Astrocyte (in vitro differentiated cells and primary cell): ENCODE results near the gene RALB. TPM values are rescaled to one million over a fixed set of nuclear protein-coding genes. Genes with fewer than 3 reads are reported as not detected.
"Not testable (repeated sequence)": the region's sequence is repeated elsewhere in the genome, so short reads cannot be mapped to it uniquely, and the experiment has no call there.

Experiments used
- DNase-seq: peaks from one replicate; pipeline ENCODE4 v3.0.0-alpha.2; 2010; ENCODE audit warnings: low read depth
- FAIRE-seq: peaks from 2 replicates; lab custom pipeline; 2011; peaks lifted over from hg19 to GRCh38; lab: Jason Lieb, UNC
- H2AFZ ChIP-seq: 2 replicates; pipeline ENCODE4 v1.6.0; 2012; ENCODE audit warnings: low read depth, low read length, inconsistent platforms
- H3K27ac ChIP-seq: 2 replicates; pipeline ENCODE4 v1.5.1; 2011; ENCODE audit warnings: low read depth, low read length, inconsistent platforms
- H3K27me3 ChIP-seq: 2 replicates; pipeline ENCODE4 v1.6.0; 2011; ENCODE audit warnings: low read length, inconsistent platforms; ENCODE audit not compliant: insufficient read depth
- H3K36me3 ChIP-seq: 2 replicates; pipeline ENCODE4 v1.5.1; 2011; ENCODE audit warnings: low read length, inconsistent platforms; ENCODE audit not compliant: insufficient read depth
- H3K4me1 ChIP-seq: 2 replicates; pipeline ENCODE4 v1.5.1; 2011; ENCODE audit warnings: low read length, inconsistent platforms; ENCODE audit not compliant: insufficient read depth
- H3K4me2 ChIP-seq: 2 replicates; pipeline ENCODE4 v1.6.0; 2012; ENCODE audit warnings: low read length, inconsistent platforms
- H3K4me3 ChIP-seq: 2 replicates; pipeline ENCODE4 v1.5.1; 2011; ENCODE audit warnings: low read depth, mild to moderate bottlenecking, low read length, inconsistent platforms; ENCODE audit not compliant: insufficient read depth
- H3K79me2 ChIP-seq: 2 replicates; pipeline ENCODE4 v1.6.0; 2012; ENCODE audit warnings: mild to moderate bottlenecking, low read length, inconsistent platforms; ENCODE audit not compliant: insufficient read depth
- H3K9ac ChIP-seq: 2 replicates; pipeline ENCODE4 v1.6.0; 2012; ENCODE audit warnings: mild to moderate bottlenecking, low read length, inconsistent platforms
- H3K9me3 ChIP-seq: 2 replicates; pipeline ENCODE4 v1.5.1; 2012; ENCODE audit warnings: low read depth, mild to moderate bottlenecking, low read length, inconsistent platforms; ENCODE audit not compliant: insufficient read depth
- H4K20me1 ChIP-seq: 2 replicates; pipeline ENCODE4 v1.6.0; 2012; ENCODE audit warnings: low read length, inconsistent platforms; ENCODE audit not compliant: insufficient read depth
- H3K27ac Mint-ChIP-seq: one replicate; pipeline ENCODE4 v1.8.0; 2021; ENCODE audit warnings: mild to moderate bottlenecking, mixed read lengths; ENCODE audit not compliant: unreplicated experiment
- H3K27me3 Mint-ChIP-seq: one replicate; pipeline ENCODE4 v1.8.0; 2021; ENCODE audit warnings: low read depth, mixed read lengths; ENCODE audit not compliant: unreplicated experiment
- H3K36me3 Mint-ChIP-seq: one replicate; pipeline ENCODE4 v1.8.0; 2021; ENCODE audit warnings: low read depth, mixed read lengths; ENCODE audit not compliant: unreplicated experiment
- H3K4me1 Mint-ChIP-seq: one replicate; pipeline ENCODE4 v1.8.0; 2021; ENCODE audit warnings: low read depth, mixed read lengths; ENCODE audit not compliant: unreplicated experiment
- H3K4me3 Mint-ChIP-seq: one replicate; pipeline ENCODE4 v1.8.0; 2021; ENCODE audit warnings: mild to moderate bottlenecking, moderate library complexity, mixed read lengths; ENCODE audit not compliant: unreplicated experiment
- H3K9me3 Mint-ChIP-seq: one replicate; pipeline ENCODE4 v1.8.0; 2021; ENCODE audit warnings: mild to moderate bottlenecking, mixed read lengths; ENCODE audit not compliant: unreplicated experiment
- CTCF ChIP-seq: IDR thresholded peaks from 2 replicates; pipeline ENCODE4 v1.5.1; 2011; ENCODE audit warnings: low read depth, mild to moderate bottlenecking, inconsistent platforms, low read length, moderate library complexity; ENCODE audit not compliant: insufficient read depth
- EZH2 ChIP-seq: IDR thresholded peaks from 2 replicates; pipeline ENCODE4 v1.6.1; 2012; ENCODE audit warnings: mild to moderate bottlenecking, low read length, inconsistent platforms; ENCODE audit not compliant: insufficient read depth
- total RNA-seq: library from RNA; stranded (reverse); gene quantifications from 2 replicates; pipeline ENCODE4 v1.2.1, GENCODE V29; 2021

Gene RALB
- total RNA-seq, 1 donor from 2014 or later: 44.5 TPM

GRCh38 chr2:120319123-120319522, 66.5 kb downstream of the RALB start:
- Histone ChIP-seq H2AFZ (no peak overlapping the region), H3K79me2 (no peaks in the 10 kb centered on the region), H3K4me3 (no peak overlapping the region), H3K9ac (no peak overlapping the region), H3K27ac (no peak overlapping the region), H3K9me3 (no peaks in the 10 kb centered on the region), H3K4me1 (no peaks in the 10 kb centered on the region), H3K27me3 (peaks cover 11% of the 10 kb centered on the region), H3K36me3 (no peaks in the 10 kb centered on the region), H4K20me1 (no peaks in the 10 kb centered on the region), H3K4me2 (no peak overlapping the region)
- TF ChIP-seq CTCF: no peak
- no peak for TF ChIP-seq EZH2
- Mint-ChIP-seq H3K4me1 (peaks cover 5% of the 10 kb centered on the region), H3K27me3 (peaks cover 80% of the 10 kb centered on the region), H3K9me3 (no peaks in the 10 kb centered on the region), H3K27ac (no peak overlapping the region), H3K36me3 (no peaks in the 10 kb centered on the region), H3K4me3 (no peak overlapping the region)
- DNase-seq (no peak), FAIRE-seq (no peak)

DNA sequence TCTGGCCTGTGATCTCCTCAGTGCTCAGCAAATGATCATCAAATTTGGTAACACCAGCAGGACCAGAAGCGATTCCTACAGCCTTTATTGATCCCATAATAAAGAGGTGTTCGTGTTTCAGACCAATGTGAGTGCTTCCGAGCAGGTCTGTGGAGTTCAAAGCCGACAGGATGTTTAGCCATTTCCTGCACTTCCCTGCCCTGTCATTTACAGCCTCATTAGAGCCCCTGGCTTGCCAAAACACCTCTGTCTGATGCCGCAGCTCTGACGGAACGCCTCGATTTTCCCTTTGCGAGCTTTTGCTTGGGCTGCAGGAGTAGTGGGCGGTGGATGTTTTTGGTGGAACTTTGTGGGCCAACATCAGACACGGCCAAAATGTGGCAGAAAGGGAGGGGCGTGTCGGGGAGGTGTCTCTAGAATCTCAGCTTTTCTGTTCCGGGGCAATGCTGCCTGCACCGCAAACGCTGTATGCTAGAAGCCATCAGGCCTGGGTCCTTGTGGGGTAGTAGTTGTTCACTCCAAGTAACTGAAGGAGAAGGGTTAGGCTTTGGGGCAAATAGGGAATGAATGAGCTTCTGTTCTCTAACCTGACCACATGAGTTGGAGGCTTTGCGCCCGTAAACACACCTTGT, 67.2 kb downstream of the RALB start:
- H3K36me3 ChIP-seq: no peaks in the 10 kb centered on the region
- no peaks in the 10 kb centered on the region for H3K36me3 Mint-ChIP-seq
- no peak overlapping the region for H2AFZ ChIP-seq
- FAIRE-seq (no peak), DNase-seq (no peak)
- H4K20me1 ChIP-seq: no peaks in the 10 kb centered on the region
- no peak overlapping the region for H3K4me3 ChIP-seq
- H3K27me3 ChIP-seq: peaks cover 11% of the 10 kb centered on the region
- H3K27ac Mint-ChIP-seq: no peak overlapping the region
- no peaks in the 10 kb centered on the region for H3K9me3 ChIP-seq
- H3K4me3 Mint-ChIP-seq: no peak overlapping the region
- no peaks in the 10 kb centered on the region for H3K9me3 Mint-ChIP-seq
- H3K4me2 ChIP-seq: no peak overlapping the region
- H3K9ac ChIP-seq: no peak overlapping the region
- H3K79me2 ChIP-seq: no peaks in the 10 kb centered on the region
- no peak overlapping the region for H3K27ac ChIP-seq
- TF ChIP-seq EZH2 (no peak), CTCF (no peak)
- peaks cover 8% of the 10 kb centered on the region for H3K4me1 Mint-ChIP-seq
- no peaks in the 10 kb centered on the region for H3K4me1 ChIP-seq
- H3K27me3 Mint-ChIP-seq: peaks cover 79% of the 10 kb centered on the region

GRCh38 chr2:120320318-120320851, 67.7 kb downstream of the RALB start:
- Mint-ChIP-seq H3K27me3 (peaks cover 75% of the 10 kb centered on the region), H3K27ac (peak overlapping the region; percentile 27), H3K4me3 (no peak overlapping the region), H3K9me3 (no peaks in the 10 kb centered on the region), H3K36me3 (no peaks in the 10 kb centered on the region), H3K4me1 (peaks cover 8% of the 10 kb centered on the region)
- Histone ChIP-seq H2AFZ (no peak overlapping the region), H3K4me2 (no peak overlapping the region), H3K79me2 (no peaks in the 10 kb centered on the region), H3K9me3 (no peaks in the 10 kb centered on the region), H4K20me1 (no peaks in the 10 kb centered on the region), H3K4me3 (no peak overlapping the region), H3K4me1 (no peaks in the 10 kb centered on the region), H3K27ac (no peak overlapping the region), H3K27me3 (peaks cover 11% of the 10 kb centered on the region), H3K36me3 (no peaks in the 10 kb centered on the region), H3K9ac (no peak overlapping the region)
- no peak for TF ChIP-seq CTCF
- TF ChIP-seq EZH2: no peak
- DNase-seq: no peak
- no peak for FAIRE-seq

DNA sequence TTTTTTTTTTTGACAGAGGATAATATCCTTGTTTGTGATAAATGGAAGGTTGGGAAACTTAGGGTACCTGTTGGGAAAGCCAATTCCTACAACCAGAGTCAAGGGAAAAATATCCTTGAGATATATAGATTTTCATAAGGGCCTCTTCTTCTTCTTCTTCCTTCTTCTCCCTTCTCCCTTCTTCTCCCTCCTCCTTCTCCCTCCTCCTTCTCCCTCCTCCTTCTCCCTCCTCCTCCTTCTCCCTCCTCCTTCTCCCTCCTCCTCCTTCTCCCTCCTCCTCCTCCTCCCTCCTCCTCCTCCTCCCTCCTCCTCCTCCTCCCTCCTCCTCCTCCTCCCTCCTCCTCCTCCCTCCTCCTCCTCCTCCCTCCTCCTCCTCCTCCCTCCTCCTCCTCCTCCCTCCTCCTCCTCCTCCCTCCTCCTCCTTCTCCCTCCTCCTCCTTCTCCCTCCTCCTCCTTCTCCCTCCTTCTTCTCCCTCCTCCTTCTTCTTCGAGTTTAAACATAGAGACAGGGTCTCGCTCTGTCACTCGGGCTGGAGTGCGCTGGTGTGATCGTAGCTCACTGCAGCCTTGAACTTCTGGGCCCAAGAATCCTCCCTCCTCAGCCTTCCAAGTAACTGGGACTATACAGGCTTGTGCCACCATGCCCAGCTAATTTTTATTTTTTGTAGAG, 68.4 kb downstream of the RALB start:
- H4K20me1 ChIP-seq, H2AFZ ChIP-seq, H3K9ac ChIP-seq, H3K27ac ChIP-seq, H3K9me3 Mint-ChIP-seq, H3K4me1 ChIP-seq, H3K4me3 Mint-ChIP-seq, H3K4me3 ChIP-seq, FAIRE-seq, DNase-seq, H3K9me3 ChIP-seq, H3K36me3 ChIP-seq, H3K36me3 Mint-ChIP-seq, H3K4me1 Mint-ChIP-seq, H3K4me2 ChIP-seq, H3K79me2 ChIP-seq: not testable (repeated sequence)
- peaks cover 12% of the 10 kb centered on the region for H3K27me3 ChIP-seq
- H3K27me3 Mint-ChIP-seq: peaks cover 73% of the 10 kb centered on the region
- peak overlapping the region; percentile 27 for H3K27ac Mint-ChIP-seq
